ENCODE results near the gene NOL7. TPM values are rescaled to one million over a fixed set of nuclear protein-coding genes. Genes with fewer than 3 reads are reported as not detected.
A peak's percentile ranks its signal among the peaks of the same experiment; 100 is the strongest.

The NOL7 gene
- total RNA-seq, 4 donors from 2014 or later: 108 to 187 (median 125) TPM

DNA sequence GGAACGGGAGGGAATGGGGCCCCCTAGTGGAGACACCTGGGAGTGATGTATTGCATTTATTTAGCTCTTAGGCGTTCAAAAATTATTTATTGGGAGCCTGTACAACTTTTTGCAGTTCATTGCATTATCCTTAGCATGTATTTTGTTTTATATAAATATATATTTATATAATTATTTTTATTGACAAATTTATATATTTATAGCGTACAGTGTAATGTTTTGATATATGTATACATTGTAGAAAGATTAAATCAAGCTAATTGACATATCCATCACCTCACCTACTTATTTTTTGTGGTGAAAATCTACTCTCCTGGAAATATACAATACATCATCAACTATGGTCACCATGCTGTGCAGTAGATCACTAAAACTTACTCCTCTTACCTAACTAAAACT is 39.8 kb upstream of the NOL7 start:
- peak overlapping the region; percentile 71 to 91 (median 84) for H3K4me3 ChIP-seq
- no peaks in the 10 kb centered on the region for H3K9me3 ChIP-seq
- H3K4me1 ChIP-seq: peaks cover 0 to 18% (median 3%) of the 10 kb centered on the region in 4 donors
- H3K36me3 ChIP-seq: peaks cover 0 to 8% (median 0%) of the 10 kb centered on the region in 3 donors
- H3K27me3 ChIP-seq: no peaks in the 10 kb centered on the region
- WGBS, 2 donors: 28 to 31% methylated on average over 3 of the region's 3 CpGs
- H3K27ac ChIP-seq: peak overlapping the region; percentile 89 to 98 (median 97)
- TF ChIP-seq, protein P1, sequence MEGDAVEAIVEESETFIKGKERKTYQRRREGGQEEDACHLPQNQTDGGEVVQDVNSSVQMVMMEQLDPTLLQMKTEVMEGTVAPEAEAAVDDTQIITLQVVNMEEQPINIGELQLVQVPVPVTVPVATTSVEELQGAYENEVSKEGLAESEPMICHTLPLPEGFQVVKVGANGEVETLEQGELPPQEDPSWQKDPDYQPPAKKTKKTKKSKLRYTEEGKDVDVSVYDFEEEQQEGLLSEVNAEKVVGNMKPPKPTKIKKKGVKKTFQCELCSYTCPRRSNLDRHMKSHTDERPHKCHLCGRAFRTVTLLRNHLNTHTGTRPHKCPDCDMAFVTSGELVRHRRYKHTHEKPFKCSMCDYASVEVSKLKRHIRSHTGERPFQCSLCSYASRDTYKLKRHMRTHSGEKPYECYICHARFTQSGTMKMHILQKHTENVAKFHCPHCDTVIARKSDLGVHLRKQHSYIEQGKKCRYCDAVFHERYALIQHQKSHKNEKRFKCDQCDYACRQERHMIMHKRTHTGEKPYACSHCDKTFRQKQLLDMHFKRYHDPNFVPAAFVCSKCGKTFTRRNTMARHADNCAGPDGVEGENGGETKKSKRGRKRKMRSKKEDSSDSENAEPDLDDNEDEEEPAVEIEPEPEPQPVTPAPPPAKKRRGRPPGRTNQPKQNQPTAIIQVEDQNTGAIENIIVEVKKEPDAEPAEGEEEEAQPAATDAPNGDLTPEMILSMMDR (IDR thresholded peaks at IDR 0.05): peak in 3 of 5 experiments; percentile 57 to 79 (median 73)
- no peak for TF ChIP-seq POLR2A (IDR thresholded peaks at IDR 0.05)
- DNase-seq (ENCODE audit: low spot score in 2 of 2): peak in 1 of 2 donors; percentile 67

DNA sequence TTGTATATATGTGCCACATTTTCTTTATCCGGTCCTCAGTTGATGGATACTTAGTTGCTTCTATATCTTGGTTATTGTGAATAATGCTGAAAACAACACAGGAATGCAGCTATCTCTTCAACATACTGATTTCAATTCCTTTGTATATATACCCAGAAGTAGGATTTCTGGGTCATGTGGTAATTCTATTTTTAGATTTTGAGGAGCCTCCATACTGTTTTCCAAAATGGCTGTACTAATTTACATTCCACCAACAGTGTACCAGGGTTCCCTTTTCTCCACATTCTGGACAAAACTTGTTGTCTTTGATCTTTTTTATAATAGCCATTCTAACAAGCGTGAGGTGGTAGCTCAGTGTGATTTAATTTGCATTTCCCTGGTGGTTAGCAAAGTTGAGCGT is 39.1 kb upstream of the NOL7 start:
- Histone ChIP-seq H3K9me3 (no peaks in the 10 kb centered on the region), H3K36me3 (peaks cover 0 to 15% (median 0%) of the 10 kb centered on the region in 3 donors), H3K4me3 (no peak overlapping the region), H3K27me3 (no peaks in the 10 kb centered on the region), H3K4me1 (peaks cover 0 to 18% (median 3%) of the 10 kb centered on the region in 4 donors), H3K27ac (peak overlapping the region in 2 of 4 donors; percentile 98)
- WGBS, 2 donors: 93 to 98% methylated on average over 3 of the region's 3 CpGs
- TF ChIP-seq, protein P1 (IDR thresholded peaks at IDR 0.05): no peak
- no peak for TF ChIP-seq POLR2A (IDR thresholded peaks at IDR 0.05)
- TF ChIP-seq EP300 (IDR thresholded peaks at IDR 0.05): no peak
- no peak for DNase-seq (ENCODE audit: low spot score in 2 of 2)

DNA sequence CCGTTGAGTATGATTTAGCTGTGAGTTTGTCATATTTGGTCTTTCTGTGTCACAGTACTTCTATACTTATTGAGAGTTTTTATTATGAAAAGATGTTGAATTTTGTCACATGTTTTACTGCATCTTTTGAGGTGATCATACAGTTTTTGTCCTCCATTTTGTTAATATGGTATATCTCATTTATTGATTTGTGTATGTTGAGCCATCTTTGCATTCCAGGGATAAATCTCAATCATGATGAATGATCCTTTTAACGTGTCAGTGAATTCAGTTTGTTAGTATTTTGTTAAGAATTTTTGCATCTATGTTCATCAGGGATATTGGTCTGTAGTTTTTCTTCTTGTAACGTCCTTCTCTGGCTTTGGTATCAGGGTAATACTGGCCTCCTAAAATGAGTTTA is 37.2 kb upstream of the NOL7 start:
- no peak for DNase-seq (ENCODE audit: low spot score in 2 of 2)
- H3K36me3 ChIP-seq: peaks cover 0 to 25% (median 0%) of the 10 kb centered on the region in 3 donors
- no peak overlapping the region for H3K27ac ChIP-seq
- TF ChIP-seq POLR2A (IDR thresholded peaks at IDR 0.05) (no peak), EP300 (IDR thresholded peaks at IDR 0.05) (no peak)
- TF ChIP-seq, protein P1 (IDR thresholded peaks at IDR 0.05): no peak
- no peak overlapping the region for H3K4me3 ChIP-seq
- no peaks in the 10 kb centered on the region for H3K9me3 ChIP-seq
- 93 to 95% methylated on average over 3 of the region's 3 CpGs for WGBS, 2 donors
- peaks cover 0 to 18% (median 3%) of the 10 kb centered on the region in 4 donors for H3K4me1 ChIP-seq
- H3K27me3 ChIP-seq: no peaks in the 10 kb centered on the region

DNA sequence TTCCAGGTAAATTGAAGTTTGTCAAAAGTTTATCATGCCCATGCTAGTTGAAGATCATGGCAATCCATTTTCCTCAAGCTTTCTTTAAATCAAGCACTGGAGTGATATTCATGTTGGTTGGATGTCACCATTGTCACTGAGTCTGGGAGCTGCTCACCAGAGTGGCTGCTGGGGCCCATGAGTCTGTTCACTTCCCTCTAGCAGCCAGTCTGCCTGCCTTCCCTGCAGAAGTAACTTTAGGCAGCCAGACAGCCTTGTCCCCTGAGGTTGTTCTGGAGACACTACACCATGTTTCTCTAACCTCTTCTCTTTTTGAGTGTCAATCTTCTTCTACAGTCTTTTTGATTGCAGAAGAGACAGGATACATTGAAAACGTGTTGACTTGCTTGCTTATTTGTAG is 35.2 kb upstream of the NOL7 start:
- Histone ChIP-seq H3K4me3 (no peak overlapping the region), H3K27ac (no peak overlapping the region), H3K36me3 (peaks cover 0 to 38% (median 0%) of the 10 kb centered on the region in 3 donors), H3K4me1 (peaks cover 0 to 10% (median 0%) of the 10 kb centered on the region in 4 donors), H3K27me3 (no peaks in the 10 kb centered on the region), H3K9me3 (no peaks in the 10 kb centered on the region)
- whole genome bisulfite sequencing, 2 donors: 69 to 73% methylated on average over 1 of the region's 1 CpG
- DNase-seq (ENCODE audit: low spot score in 2 of 2): no peak
- no peak for TF ChIP-seq EP300 (IDR thresholded peaks at IDR 0.05)
- no peak for TF ChIP-seq POLR2A (IDR thresholded peaks at IDR 0.05)
- TF ChIP-seq, protein P1 (IDR thresholded peaks at IDR 0.05): no peak

DNA sequence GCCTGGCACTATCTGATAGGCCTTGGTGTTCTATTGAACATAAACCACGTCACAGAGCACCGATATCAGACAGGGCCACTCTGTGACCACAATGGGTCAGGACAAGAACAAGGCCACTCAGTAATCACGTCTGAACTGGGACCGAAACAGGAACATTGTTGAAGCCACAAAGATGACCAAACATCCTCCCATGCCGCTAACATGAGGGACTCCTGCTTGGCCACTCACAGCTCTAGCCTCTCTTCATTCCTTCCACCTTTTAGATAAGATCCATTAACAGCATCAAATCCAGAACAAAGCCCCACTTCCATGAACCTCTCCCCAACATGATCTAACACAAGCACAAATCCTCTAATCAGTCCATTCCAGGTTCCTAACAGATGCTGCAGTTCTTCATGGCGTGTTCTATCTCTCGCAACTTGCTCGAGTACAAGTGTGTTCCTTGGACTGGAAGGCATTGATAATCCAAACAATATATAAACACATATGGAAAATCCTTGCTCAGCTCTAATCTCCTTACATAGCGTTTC is 33.4 kb upstream of the NOL7 start:
- WGBS, 2 donors: 85% methylated on average over 9 of the region's 9 CpGs
- Histone ChIP-seq H3K36me3 (peaks cover 0 to 52% (median 0%) of the 10 kb centered on the region in 3 donors), H3K9me3 (no peaks in the 10 kb centered on the region), H3K27me3 (no peaks in the 10 kb centered on the region), H3K4me1 (no peaks in the 10 kb centered on the region), H3K27ac (no peak overlapping the region), H3K4me3 (no peak overlapping the region)
- DNase-seq (ENCODE audit: low spot score in 2 of 2): no peak
- TF ChIP-seq EP300 (IDR thresholded peaks at IDR 0.05) (no peak), POLR2A (IDR thresholded peaks at IDR 0.05) (no peak)
- TF ChIP-seq, protein P1 (IDR thresholded peaks at IDR 0.05): no peak
